Measurements from ENCODE around the gene LRRC18.

The LRRC18 gene

GRCh38 chr10:48940372-48940771 is 732 bp upstream of the LRRC18 start:
- H3K79me2 ChIP-seq (ENCODE audit: insufficient read depth, low read length) = no peaks in the 10 kb centered on the region
- DNase-seq (no peak), ATAC-seq (ENCODE audit: insufficient read depth, low read depth) (no peak)
- no peak overlapping the region for H2AFZ ChIP-seq (ENCODE audit: low read depth, low read length)
- no peaks in the 10 kb centered on the region for H4K20me1 ChIP-seq (ENCODE audit: insufficient read depth, low read length)
- TF ChIP-seq CTCF (IDR thresholded peaks at IDR 0.05; ENCODE audit: borderline replicate concordance, extremely low read depth, low read length, poor library complexity, severe bottlenecking) = no peak
- no peak for TF ChIP-seq EZH2 (IDR thresholded peaks at IDR 0.05; ENCODE audit: borderline replicate concordance, low read depth, low read length, severe bottlenecking)
- H3K27ac ChIP-seq (ENCODE audit: low read length) = no peak overlapping the region
- peaks cover 6% of the 10 kb centered on the region for H3K4me1 ChIP-seq (ENCODE audit: insufficient read depth, low read length)
- no peak overlapping the region for H3K9ac ChIP-seq (ENCODE audit: low read depth, low read length)
- no peaks in the 10 kb centered on the region for H3K36me3 ChIP-seq (ENCODE audit: insufficient read depth, low read length)
- H3K4me2 ChIP-seq (ENCODE audit: insufficient read depth, low read length) = no peak overlapping the region
- H3K27me3 ChIP-seq (ENCODE audit: insufficient read depth, low read length, poor library complexity) = no peaks in the 10 kb centered on the region
- H3K9me3 ChIP-seq (ENCODE audit: insufficient read depth, low read length, severe bottlenecking) = no peaks in the 10 kb centered on the region
- no peak overlapping the region for H3K4me3 ChIP-seq (ENCODE audit: low read depth in 1 of 2, low read length in 2 of 2)

- Histone ChIP-seq H3K9ac (ENCODE audit: low read depth, low read length) (no peak overlapping the region), H3K27ac (ENCODE audit: low read length) (no peak overlapping the region), H3K27me3 (ENCODE audit: insufficient read depth, low read length, poor library complexity) (no peaks in the 10 kb centered on the region), H3K9me3 (ENCODE audit: insufficient read depth, low read length, severe bottlenecking) (no peaks in the 10 kb centered on the region), H4K20me1 (ENCODE audit: insufficient read depth, low read length) (no peaks in the 10 kb centered on the region), H3K36me3 (ENCODE audit: insufficient read depth, low read length) (no peaks in the 10 kb centered on the region), H2AFZ (ENCODE audit: low read depth, low read length) (no peak overlapping the region), H3K4me3 (ENCODE audit: low read depth in 1 of 2, low read length in 2 of 2) (no peak overlapping the region), H3K79me2 (ENCODE audit: insufficient read depth, low read length) (no peaks in the 10 kb centered on the region), H3K4me2 (ENCODE audit: insufficient read depth, low read length) (no peak overlapping the region), H3K4me1 (ENCODE audit: insufficient read depth, low read length) (peaks cover 16% of the 10 kb centered on the region)
- no peak for ATAC-seq (ENCODE audit: insufficient read depth, low read depth)
- no peak for TF ChIP-seq CTCF (IDR thresholded peaks at IDR 0.05; ENCODE audit: borderline replicate concordance, extremely low read depth, low read length, poor library complexity, severe bottlenecking)
- TF ChIP-seq EZH2 (IDR thresholded peaks at IDR 0.05; ENCODE audit: borderline replicate concordance, low read depth, low read length, severe bottlenecking) = no peak
- no peak for DNase-seq
Measured at GRCh38 chr10:48938990-48939536, 577 bp downstream of the LRRC18 start.

- Histone ChIP-seq H3K27me3 (ENCODE audit: insufficient read depth, low read length, poor library complexity) (no peaks in the 10 kb centered on the region), H3K9me3 (ENCODE audit: insufficient read depth, low read length, severe bottlenecking) (no peaks in the 10 kb centered on the region), H3K27ac (ENCODE audit: low read length) (no peak overlapping the region), H3K36me3 (ENCODE audit: insufficient read depth, low read length) (no peaks in the 10 kb centered on the region), H3K9ac (ENCODE audit: low read depth, low read length) (no peak overlapping the region), H2AFZ (ENCODE audit: low read depth, low read length) (no peak overlapping the region), H3K4me3 (ENCODE audit: low read depth in 1 of 2, low read length in 2 of 2) (no peak overlapping the region), H3K4me2 (ENCODE audit: insufficient read depth, low read length) (no peak overlapping the region), H3K4me1 (ENCODE audit: insufficient read depth, low read length) (peaks cover 16% of the 10 kb centered on the region), H4K20me1 (ENCODE audit: insufficient read depth, low read length) (no peaks in the 10 kb centered on the region; the same call in 1 of the 2 replicates), H3K79me2 (ENCODE audit: insufficient read depth, low read length) (no peaks in the 10 kb centered on the region)
- DNase-seq (no peak), ATAC-seq (ENCODE audit: insufficient read depth, low read depth) (no peak)
- TF ChIP-seq CTCF (IDR thresholded peaks at IDR 0.05; ENCODE audit: borderline replicate concordance, extremely low read depth, low read length, poor library complexity, severe bottlenecking) = no peak
- no peak for TF ChIP-seq EZH2 (IDR thresholded peaks at IDR 0.05; ENCODE audit: borderline replicate concordance, low read depth, low read length, severe bottlenecking)
Measured at GRCh38 chr10:48938281-48938680, 1.4 kb downstream of the LRRC18 start.
